ENCODE data around the gene SNHG17.
"Not testable (repeated sequence)": the region's sequence is repeated elsewhere in the genome, so short reads cannot be mapped to it uniquely, and the experiment has no call there.

Gene SNHG17

DNA sequence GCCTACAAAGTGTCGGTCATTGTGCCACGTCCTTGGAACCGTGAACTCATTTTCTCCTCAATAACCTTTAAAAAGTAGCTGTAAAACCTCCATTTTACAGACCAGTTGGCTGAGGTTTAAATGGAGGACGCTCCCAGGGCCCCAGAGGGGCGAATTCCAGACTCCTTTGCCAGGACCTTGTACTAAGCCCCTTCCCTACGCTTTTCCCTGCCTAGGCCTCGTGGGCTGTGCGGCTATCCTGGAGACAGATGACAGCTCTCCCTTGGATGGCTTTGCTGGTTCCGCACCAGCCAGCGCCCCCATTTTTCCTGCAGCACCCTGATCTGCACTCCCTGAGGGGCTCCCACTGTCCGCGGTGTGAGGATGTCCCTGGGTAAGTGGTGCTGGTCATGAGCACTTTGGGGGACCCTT, 12.1 kb upstream of the SNHG17 start:
- DNase-seq = no peak

- DNase-seq = peak in 13 of 14 donors; percentile 42 to 85 (median 73)
Measured at GRCh38 chr20:38446441-38447209, 11.5 kb upstream of the SNHG17 start.

- DNase-seq = no peak
Measured at GRCh38 chr20:38445901-38446425, 10.8 kb upstream of the SNHG17 start.

GRCh38 chr20:38445381-38445796, 10.3 kb upstream of the SNHG17 start:
- no peak for DNase-seq

GRCh38 chr20:38441916-38442315, 6.8 kb upstream of the SNHG17 start:
- DNase-seq = peak in 1 of 14 donors; percentile 87

DNA sequence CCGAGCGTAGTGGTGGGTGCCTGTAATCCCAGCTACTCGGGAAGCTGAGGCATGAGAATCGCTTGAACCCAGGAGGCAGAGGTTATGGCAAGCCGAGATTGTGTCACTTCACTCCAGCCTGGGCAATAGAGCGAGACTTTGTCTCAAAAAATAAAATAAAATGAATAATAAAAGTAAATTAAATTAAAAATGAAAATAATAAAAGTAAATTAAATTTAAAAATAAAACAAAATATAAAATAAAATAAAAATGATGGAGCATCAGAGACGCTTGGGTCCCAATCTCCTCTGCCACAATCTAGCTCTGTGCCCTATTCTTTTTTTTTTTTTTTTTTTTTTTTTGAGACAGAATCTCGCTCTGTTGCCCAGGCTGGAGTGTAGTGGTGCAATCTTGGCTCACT, 6.0 kb upstream of the SNHG17 start:
- not testable (repeated sequence) for DNase-seq

DNA sequence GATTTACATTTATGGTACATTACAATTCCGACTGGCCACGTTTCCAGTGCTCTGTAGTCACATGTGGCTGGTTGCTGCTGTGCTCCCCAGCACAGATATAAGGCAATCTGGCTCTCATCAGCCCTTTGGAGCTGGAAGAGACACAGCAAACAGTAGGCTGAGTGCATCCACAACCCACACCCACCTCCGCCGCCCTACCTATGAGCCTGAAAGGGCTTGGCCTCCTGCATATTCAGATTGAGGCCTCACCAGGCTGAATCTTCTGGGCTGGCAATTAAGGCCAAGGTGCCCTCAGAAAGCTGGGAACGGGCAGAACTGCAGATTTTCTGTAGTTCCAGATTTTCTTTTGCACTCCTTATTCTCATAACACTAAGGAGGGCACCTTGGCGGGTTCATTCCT, 2.7 kb upstream of the SNHG17 start:
- no peak for DNase-seq

DNA sequence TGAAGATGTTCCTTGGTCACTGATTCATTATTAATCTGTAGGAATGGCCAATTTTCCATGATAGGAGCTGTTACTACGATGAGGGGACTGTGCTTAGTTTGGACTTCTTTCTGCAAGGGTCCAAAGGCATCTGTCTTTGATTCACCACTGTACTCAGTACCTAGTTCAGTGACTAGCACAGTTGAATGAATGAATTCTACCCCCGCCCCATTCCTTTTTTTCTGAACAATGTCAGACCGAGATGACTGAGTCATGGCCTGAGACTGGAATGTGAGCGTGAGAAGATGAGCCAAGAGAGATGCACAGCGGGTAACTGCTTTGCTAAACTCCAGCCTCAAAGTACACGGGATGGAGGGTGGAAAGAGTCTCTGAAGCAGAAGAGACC, 419 bp upstream of the SNHG17 start:
- no peak for DNase-seq

- DNase-seq = peak in 3 of 14 donors; percentile 12 to 42 (median 18)
Measured at GRCh38 chr20:38434301-38434741, 807 bp downstream of the SNHG17 start.

DNA sequence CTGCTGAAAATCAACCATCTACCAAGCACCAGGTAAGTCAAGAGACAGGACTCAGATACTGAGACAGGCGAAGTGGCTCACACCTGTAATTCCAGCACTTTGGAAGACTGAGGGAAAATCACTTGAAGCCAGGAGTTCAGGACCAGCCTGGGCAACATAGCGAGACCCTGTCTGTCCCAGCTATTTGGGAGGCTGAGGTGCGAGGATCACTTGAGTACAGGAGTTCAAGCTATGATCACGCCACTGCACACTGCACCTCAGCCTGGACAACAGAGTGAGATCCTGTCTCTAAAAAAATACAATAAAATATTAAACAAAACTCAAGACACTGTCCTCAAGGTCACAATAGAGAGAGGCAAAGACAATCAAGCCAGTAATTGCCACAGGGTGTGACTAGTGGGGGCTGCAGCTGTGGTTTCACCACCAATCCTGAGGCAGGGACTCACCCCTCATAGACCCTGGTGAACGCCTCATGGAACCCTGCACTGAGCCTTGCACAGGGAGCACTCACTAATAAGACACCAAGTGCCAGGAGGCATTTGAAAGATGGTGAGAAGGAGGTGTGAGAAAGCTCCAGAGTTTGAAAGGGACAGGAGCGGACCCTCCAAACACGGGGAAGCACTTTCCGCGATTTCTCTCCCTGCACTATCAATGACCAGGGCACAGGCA, 1.7 kb downstream of the SNHG17 start:
- no peak for DNase-seq

GRCh38 chr20:38432870-38433269, 2.3 kb downstream of the SNHG17 start:
- not testable (repeated sequence) for DNase-seq

GRCh38 chr20:38432292-38432691, 2.8 kb downstream of the SNHG17 start:
- no peak for DNase-seq

GRCh38 chr20:38430679-38431325, 4.3 kb downstream of the SNHG17 start:
- DNase-seq = no peak

DNA sequence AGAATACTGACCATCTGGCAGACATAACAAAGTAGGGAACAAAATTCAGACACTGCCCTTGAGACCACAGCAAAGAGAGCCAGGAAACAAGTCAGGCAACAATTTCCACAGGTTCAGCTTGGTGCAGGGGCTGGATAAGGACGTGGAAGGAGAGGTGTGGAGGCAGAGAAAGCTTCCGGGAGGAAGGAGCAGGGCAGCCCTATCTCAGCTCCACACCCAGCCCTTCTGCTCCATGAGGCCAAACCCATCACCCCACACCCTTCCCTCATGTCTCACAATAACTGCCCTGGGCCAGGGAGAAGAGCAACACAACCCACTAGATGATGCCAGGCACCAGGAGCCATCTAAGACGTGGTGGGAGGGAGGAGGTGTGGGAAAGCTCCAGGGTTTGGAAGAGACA, 5.8 kb downstream of the SNHG17 start:
- DNase-seq = no peak

DNA sequence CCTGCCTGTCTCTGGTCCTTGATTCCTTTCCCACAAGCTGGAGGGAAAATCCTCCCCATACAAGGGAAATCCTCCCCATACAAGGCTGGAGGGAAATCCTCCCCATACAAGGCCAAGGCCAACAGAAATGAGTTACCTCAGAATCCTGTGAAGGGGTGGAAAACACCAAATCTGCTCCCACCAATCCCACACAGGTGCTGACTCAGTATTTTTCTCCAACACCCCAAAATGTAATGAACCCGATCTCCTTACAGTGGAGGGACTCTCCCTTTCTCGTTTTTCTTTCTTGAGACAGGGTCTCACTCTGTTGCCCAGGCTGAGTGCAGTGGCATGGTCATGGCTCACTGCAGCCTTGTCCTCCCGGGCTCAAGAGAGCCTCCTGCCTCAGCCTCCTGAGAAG, 6.3 kb downstream of the SNHG17 start:
- DNase-seq = no peak

- peak in 2 of 14 donors; percentile 11 to 85 for DNase-seq
Measured at GRCh38 chr20:38427655-38428023, 7.5 kb downstream of the SNHG17 start.

- DNase-seq = peak in 1 of 14 donors; percentile 15
Measured at GRCh38 chr20:38426006-38426897, 8.9 kb downstream of the SNHG17 start.

DNA sequence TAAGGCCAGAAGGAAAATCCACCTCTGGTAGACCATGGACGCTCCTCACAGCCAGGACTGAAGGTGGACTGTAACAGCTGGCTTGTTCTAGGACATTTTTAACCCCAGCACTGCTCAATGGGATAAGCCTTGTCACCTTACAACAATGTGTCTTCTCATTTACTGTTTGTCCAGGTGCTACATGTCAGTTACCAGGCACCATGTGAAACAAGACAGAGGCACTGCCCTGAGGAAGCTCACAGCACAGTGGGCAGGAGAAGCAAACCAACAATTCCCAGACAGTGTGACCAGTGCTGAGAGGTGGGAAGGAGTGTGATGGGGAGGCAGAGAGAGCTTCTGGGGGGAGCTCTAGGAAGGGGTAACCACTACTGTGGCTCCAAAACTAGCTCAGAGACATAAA, 10.7 kb downstream of the SNHG17 start:
- DNase-seq = no peak

DNA sequence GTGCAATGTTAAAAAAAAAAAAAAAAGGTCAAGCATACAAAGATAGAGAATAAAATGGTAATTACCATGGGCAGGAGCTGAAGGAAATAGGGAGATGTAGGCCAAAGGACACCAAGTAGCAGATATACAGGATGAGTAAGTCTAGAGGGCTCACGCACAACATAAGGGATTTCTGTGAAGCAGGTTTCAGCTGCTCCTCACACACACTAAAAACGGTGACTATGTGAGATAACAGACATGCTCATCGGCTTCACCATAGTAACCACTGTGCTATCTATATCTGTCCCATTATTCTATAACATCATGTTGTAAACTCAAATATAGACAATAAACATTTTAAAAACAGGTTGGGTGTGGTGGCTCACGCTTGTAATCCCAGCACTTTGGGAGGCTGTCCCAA, 11.6 kb downstream of the SNHG17 start:
- no peak for DNase-seq

- DNase-seq = no peak
Measured at GRCh38 chr20:38421915-38422314, 13.2 kb downstream of the SNHG17 start.

DNA sequence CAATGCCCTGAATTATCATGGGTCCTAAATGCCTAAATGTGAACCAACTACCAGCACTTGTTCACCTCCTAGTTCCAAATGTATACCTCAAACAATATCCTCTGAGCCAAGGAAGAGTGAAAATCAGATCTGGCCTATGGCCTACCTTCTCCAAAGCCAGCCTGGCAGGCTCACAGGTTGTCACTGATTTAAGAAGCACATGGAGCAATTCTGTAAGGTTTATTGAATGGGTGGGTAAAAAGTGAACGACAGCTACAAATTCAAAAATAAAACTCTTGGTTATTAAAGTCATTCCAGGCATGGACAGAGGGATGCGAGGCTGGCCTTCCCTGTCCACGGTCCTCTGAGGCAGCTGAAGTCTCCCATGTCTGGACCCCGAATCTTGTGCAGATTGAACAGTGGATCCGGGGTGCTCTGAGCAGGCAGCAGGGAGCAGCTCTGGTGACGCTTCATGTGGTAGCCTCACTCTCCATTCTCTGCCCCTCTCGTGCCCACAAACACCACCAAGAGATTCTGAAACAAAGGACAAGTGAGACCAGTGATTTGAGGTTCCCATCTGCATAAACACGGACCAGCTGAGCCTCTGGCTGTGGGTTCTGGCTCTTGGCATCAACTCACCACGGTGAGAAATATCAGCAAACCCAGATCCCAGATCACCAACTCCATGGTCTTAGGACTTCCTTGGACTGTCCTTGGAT, 14.6 kb downstream of the SNHG17 start:
- no peak for DNase-seq
